Ascending aorta (tissue), 2 donors: ENCODE data around the gene H2AZ2. TPM values are rescaled to one million over a fixed set of nuclear protein-coding genes. Genes with fewer than 3 reads are reported as not detected.
"Not testable (repeated sequence)": the region's sequence is repeated elsewhere in the genome, so short reads cannot be mapped to it uniquely, and the experiment has no call there.

Experiments used
- DNase-seq, 2 donors: peaks; one replicate each; pipeline ENCODE4 v3.0.0-alpha.2; 2019; ENCODE audit warnings: low spot score in 2 of 2
- H3K27ac ChIP-seq, 2 donors: fragments of 200-600 bp; sonication (generic); one replicate each; pipeline ENCODE4 v1.5.1; 2016 to 2017; ENCODE audit warnings: mild to moderate bottlenecking in 1 of 2
- H3K27me3 ChIP-seq: fragments of 200-600 bp; sonication (generic); one replicate; pipeline ENCODE4 v1.5.1; 2017
- H3K36me3 ChIP-seq, 2 donors: fragments of 200-600 bp; sonication (generic); one replicate each; pipeline ENCODE4 v1.5.1; 2016
- H3K4me1 ChIP-seq, 2 donors: fragments of 200-600 bp; sonication (generic); one replicate each; pipeline ENCODE4 v1.5.1; 2016 to 2017; ENCODE audit warnings: mild to moderate bottlenecking in 1 of 2
- H3K4me3 ChIP-seq, 2 donors: fragments of 200-600 bp; sonication (generic); one replicate each; pipeline ENCODE4 v1.5.1; 2016 to 2017; ENCODE audit warnings: mild to moderate bottlenecking in 1 of 2
- H3K9me3 ChIP-seq, 2 donors: fragments of 200-600 bp; sonication (generic); one replicate each; pipeline ENCODE4 v1.5.1; 2016
- CTCF ChIP-seq, 3 experiments: fragments of 200-600 bp in 2 of 3; fragments of 450-650 bp in 1 of 3; sonication (generic) in 2 of 3; IDR thresholded peaks; one replicate each; pipeline ENCODE4 v1.5.1; 2016 to 2019; ENCODE audit warnings: antibody characterized with exemption in 3 of 3, mild to moderate bottlenecking in 1 of 3, moderate library complexity in 1 of 3
- intact Hi-C: fragments of 100-400 bp; cut with DNase I; formaldehyde crosslinking; loops from one replicate; pipeline ENCODE4 v1.15.1; 2023
- total RNA-seq: library from RNA; depleted of rRNA; stranded (reverse); fragments of >200 nt; gene quantifications from one replicate; pipeline ENCODE4 v1.1.0, GENCODE V29; 2016

The H2AZ2 gene
- total RNA-seq, 1 donor from 2014 or later: 128 TPM

- no peak for TF ChIP-seq CTCF (IDR thresholded peaks at IDR 0.05)
- Histone ChIP-seq H3K27me3 (no peaks in the 10 kb centered on the region), H3K9me3 (no peaks in the 10 kb centered on the region), H3K4me1 (no peaks in the 10 kb centered on the region), H3K36me3 (no peaks in the 10 kb centered on the region), H3K4me3 (no peak overlapping the region), H3K27ac (no peak overlapping the region)
- intact Hi-C loops: no loop called here
- DNase-seq: no peak
Measured at GRCh38 chr7:44789990-44790389, 57.9 kb downstream of the H2AZ2 start.

GRCh38 chr7:44787762-44788161 is 60.1 kb downstream of the H2AZ2 start:
- TF ChIP-seq CTCF (IDR thresholded peaks at IDR 0.05): no peak
- no peak for DNase-seq
- no peaks in the 10 kb centered on the region for H3K4me1 ChIP-seq
- no peak overlapping the region for H3K4me3 ChIP-seq
- H3K9me3 ChIP-seq: peaks cover 0 to 7% of the 10 kb centered on the region in 2 donors
- intact Hi-C loops: no loop called here
- no peak overlapping the region for H3K27ac ChIP-seq
- no peaks in the 10 kb centered on the region for H3K27me3 ChIP-seq
- no peaks in the 10 kb centered on the region for H3K36me3 ChIP-seq

GRCh38 chr7:44787041-44787440 is 60.8 kb downstream of the H2AZ2 start:
- peaks cover 0 to 7% of the 10 kb centered on the region in 2 donors for H3K9me3 ChIP-seq
- intact Hi-C loops: no loop called here
- TF ChIP-seq CTCF (IDR thresholded peaks at IDR 0.05): no peak
- no peaks in the 10 kb centered on the region for H3K27me3 ChIP-seq
- no peak overlapping the region for H3K27ac ChIP-seq
- no peak for DNase-seq
- H3K36me3 ChIP-seq: no peaks in the 10 kb centered on the region
- no peak overlapping the region for H3K4me3 ChIP-seq
- H3K4me1 ChIP-seq: no peaks in the 10 kb centered on the region

GRCh38 chr7:44785218-44785617 is 62.7 kb downstream of the H2AZ2 start:
- H3K36me3 ChIP-seq: not testable (repeated sequence)

GRCh38 chr7:44784364-44784763 is 63.5 kb downstream of the H2AZ2 start:
- no peak for DNase-seq
- TF ChIP-seq CTCF (IDR thresholded peaks at IDR 0.05): no peak
- Histone ChIP-seq H3K36me3 (no peaks in the 10 kb centered on the region), H3K27ac (no peak overlapping the region), H3K9me3 (peaks cover 0 to 7% of the 10 kb centered on the region in 2 donors), H3K4me1 (no peaks in the 10 kb centered on the region), H3K4me3 (no peak overlapping the region), H3K27me3 (no peaks in the 10 kb centered on the region)
- intact Hi-C loops: no loop called here

More at GRCh38 chr7:44785218-44785617, 62.7 kb downstream of the H2AZ2 start:
- DNase-seq, H3K4me1 ChIP-seq, intact Hi-C loops, H3K27me3 ChIP-seq, H3K4me3 ChIP-seq, H3K9me3 ChIP-seq, H3K27ac ChIP-seq: not testable (repeated sequence)

- H3K4me1 ChIP-seq: no peaks in the 10 kb centered on the region
- H3K4me3 ChIP-seq: no peak overlapping the region
- intact Hi-C loops: no loop called here
- no peak for TF ChIP-seq CTCF (IDR thresholded peaks at IDR 0.05)
- H3K36me3 ChIP-seq: no peaks in the 10 kb centered on the region
- DNase-seq: no peak
- H3K27ac ChIP-seq: no peak overlapping the region
- no peaks in the 10 kb centered on the region for H3K27me3 ChIP-seq
- H3K9me3 ChIP-seq: peaks cover 0 to 7% of the 10 kb centered on the region in 2 donors
Measured at GRCh38 chr7:44783407-44783806, 64.5 kb downstream of the H2AZ2 start.
